ENCODE measurements around the gene GOLGA6B.
"Not testable (repeated sequence)": the region's sequence is repeated elsewhere in the genome, so short reads cannot be mapped to it uniquely, and the experiment has no call there.

DNA sequence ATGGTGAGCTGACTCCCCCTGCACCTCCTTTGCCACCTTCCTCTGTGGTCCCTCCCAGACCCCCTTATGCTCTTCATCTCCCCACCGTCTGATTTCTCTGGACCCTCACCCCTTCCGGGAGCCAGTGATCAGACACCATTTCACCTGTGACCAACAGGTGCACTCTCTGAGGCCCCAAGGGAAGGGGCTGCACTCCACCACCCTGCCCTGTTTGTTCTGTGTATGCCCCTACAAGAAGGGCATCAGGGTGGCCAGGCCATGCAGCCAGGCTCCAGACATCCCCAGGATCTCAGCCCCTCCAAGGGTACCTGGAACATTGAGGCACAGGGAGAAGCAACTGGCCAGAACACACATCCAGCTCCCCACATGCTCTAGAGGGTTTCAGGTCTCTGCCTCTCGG, 42.2 kb upstream of the GOLGA6B start:
- not testable (repeated sequence) for TF ChIP-seq EZH2phosphoT487, EZH2 (IDR thresholded peaks at IDR 0.05)
- TF ChIP-seq, protein P1, sequence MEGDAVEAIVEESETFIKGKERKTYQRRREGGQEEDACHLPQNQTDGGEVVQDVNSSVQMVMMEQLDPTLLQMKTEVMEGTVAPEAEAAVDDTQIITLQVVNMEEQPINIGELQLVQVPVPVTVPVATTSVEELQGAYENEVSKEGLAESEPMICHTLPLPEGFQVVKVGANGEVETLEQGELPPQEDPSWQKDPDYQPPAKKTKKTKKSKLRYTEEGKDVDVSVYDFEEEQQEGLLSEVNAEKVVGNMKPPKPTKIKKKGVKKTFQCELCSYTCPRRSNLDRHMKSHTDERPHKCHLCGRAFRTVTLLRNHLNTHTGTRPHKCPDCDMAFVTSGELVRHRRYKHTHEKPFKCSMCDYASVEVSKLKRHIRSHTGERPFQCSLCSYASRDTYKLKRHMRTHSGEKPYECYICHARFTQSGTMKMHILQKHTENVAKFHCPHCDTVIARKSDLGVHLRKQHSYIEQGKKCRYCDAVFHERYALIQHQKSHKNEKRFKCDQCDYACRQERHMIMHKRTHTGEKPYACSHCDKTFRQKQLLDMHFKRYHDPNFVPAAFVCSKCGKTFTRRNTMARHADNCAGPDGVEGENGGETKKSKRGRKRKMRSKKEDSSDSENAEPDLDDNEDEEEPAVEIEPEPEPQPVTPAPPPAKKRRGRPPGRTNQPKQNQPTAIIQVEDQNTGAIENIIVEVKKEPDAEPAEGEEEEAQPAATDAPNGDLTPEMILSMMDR (IDR thresholded peaks at IDR 0.05): not testable (repeated sequence)
